Fibroblast of peridontal ligament (primary cell): Measurements from ENCODE around the gene NDUFB2.
"Not testable (repeated sequence)": the region's sequence is repeated elsewhere in the genome, so short reads cannot be mapped to it uniquely, and the experiment has no call there.

ENCODE experiments used
- DNase-seq: peaks from one replicate; pipeline ENCODE4 v3.0.0-alpha.2; 2010; ENCODE audit errors: extremely low read depth

NDUFB2 gene

DNA sequence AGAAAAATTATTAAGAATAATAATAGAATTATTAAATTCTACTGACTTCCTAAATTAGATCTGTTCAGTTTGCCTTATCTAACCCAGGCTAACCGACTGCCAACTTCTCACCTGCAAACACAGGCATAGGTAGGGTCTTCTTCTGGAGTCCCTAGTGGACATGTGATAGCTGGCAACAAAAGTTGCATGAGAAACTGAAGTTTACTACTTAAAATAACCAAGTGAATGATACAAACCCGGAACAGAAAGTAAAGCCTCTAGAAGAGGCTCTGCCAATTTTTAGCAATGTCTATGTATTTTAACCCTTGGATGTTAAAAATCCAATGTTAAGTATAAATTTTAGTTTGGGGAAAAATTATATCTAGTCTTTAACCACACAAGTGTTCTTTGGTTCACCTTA, 37.6 kb downstream of the NDUFB2 start:
- DNase-seq, result no peak

- no peak for DNase-seq
Observed at GRCh38 chr7:140734729-140735128, 38.2 kb downstream of the NDUFB2 start.

GRCh38 chr7:140738280-140738679, 41.8 kb downstream of the NDUFB2 start:
- no peak for DNase-seq

GRCh38 chr7:140743255-140743654, 46.7 kb downstream of the NDUFB2 start:
- not testable (repeated sequence) for DNase-seq

DNA sequence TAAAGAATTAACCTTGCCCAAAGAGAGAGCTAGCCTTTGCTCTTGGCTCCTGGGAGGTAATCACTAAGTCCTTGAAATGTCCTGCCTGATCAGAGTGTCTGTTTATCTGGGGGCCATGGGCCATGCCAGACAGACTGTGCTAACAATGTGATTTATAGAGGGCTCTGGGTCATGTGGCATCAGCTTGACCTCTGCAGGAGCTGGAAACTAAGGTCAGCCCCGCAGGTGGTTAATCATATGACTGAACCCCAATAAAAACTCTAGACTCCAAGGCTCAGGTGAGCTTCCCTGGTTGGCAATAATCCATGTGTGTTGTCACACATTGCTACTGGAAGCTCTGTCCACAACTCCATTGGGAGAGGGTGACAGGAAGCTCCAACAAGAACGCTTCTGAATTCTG, 47.5 kb downstream of the NDUFB2 start:
- no peak for DNase-seq

DNA sequence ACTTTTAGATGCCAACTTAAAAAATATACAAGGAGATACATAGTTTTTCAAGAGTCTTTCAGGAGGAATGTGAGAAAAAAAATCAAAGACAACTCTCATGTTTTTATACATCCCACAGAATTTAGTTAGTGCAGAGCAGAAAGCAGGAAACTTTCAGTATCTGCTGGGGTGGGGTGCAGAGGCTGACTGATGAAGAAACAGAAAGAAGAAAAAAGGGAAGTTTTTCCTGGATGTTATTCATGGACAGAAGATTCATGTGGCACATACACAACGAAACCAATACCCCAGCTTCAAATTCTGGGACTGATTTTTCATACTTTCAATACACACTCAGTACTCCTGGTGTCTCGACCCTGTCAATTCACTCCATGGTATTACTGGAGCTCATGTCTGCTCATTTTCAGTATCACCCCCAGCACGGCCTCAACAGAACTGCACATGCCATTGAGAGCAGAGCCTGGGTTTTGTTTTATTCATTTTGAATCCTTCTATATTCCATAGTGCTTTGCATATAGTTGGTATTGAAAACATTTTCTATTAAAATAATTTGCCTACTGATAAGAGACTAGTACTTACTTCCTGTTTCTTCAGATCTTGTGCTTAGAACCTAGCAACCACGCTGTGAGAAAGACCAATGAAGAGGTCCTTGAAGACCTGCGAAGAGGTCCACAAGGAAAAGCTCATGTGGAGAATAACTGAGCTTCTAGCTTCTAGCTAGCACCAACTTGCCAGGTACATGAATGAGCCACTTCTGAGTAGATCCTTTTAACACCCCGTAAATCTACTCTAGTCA, 49.0 kb downstream of the NDUFB2 start:
- DNase-seq, result no peak

GRCh38 chr7:140746751-140747150, 50.2 kb downstream of the NDUFB2 start:
- DNase-seq, result no peak

DNA sequence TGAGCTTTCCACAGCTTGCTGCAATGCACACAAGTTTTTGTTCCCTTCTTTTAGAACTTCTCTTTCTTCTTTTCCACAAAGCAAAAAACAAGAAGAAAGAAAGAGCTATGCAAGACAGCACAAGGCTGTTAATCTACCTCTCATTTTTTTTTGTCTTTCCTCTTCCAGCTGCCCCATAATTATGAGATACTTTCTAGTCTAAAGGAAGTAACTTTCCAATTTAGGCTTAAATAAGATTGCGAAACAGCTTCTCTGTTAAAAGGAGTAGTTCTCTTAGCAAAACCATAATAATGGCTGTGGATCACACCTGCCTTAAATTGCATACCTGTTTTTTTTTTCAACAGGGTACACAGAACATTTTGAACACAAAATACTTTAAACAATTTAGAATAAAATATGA, 56.0 kb downstream of the NDUFB2 start:
- DNase-seq, result no peak

DNA sequence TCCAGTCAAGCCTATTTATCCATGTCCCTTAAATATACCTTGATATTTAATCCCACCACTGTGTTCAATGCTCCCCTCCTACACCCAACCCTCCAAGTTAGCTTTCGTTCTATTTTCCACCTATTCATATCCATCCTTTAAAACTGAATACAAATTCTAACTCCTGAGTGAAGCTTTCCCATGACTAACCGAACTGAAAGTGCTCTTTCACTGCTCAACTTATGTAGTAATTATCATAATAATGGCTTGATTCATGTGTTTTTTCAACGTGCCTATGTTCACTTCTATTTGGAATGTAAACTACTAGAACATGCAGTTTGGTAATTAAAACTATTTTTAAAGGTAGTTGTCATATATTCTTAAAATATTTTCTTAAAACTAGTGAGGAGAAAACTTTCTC, 58.0 kb downstream of the NDUFB2 start:
- no peak for DNase-seq
